Neuronal stem cell (in vitro differentiated cells): ENCODE results near the gene METTL6.
"Not testable (repeated sequence)": the region's sequence is repeated elsewhere in the genome, so short reads cannot be mapped to it uniquely, and the experiment has no call there.

Experiments used
- DNase-seq: peaks from one replicate; pipeline ENCODE4 v3.0.0-alpha.2; 2013; ENCODE audit warnings: low spot score
- H2AFZ ChIP-seq: one replicate; pipeline ENCODE4 v1.6.1; 2013; ENCODE audit warnings: mild to moderate bottlenecking, low read length, inconsistent platforms
- H2AK5ac ChIP-seq: 2 replicates; pipeline ENCODE4 v1.6.1; 2013; ENCODE audit warnings: low read depth, mild to moderate bottlenecking, inconsistent platforms, low read length, moderate library complexity, mixed read lengths
- H2BK120ac ChIP-seq: 2 replicates; pipeline ENCODE4 v1.6.1; 2013; ENCODE audit warnings: low read depth, mild to moderate bottlenecking, inconsistent platforms, low read length, moderate library complexity, mixed read lengths
- H2BK12ac ChIP-seq: one replicate; pipeline ENCODE4 v1.6.1; 2013; ENCODE audit warnings: low read length, inconsistent platforms
- H2BK15ac ChIP-seq: 2 replicates; pipeline ENCODE4 v1.6.1; 2013; ENCODE audit warnings: mild to moderate bottlenecking, low read length, inconsistent platforms, mixed read lengths
- H2BK5ac ChIP-seq: one replicate; pipeline ENCODE4 v1.6.1; 2013; ENCODE audit warnings: inconsistent platforms, mild to moderate bottlenecking, low read length, moderate library complexity
- H3K14ac ChIP-seq: one replicate; pipeline ENCODE4 v1.6.1; 2013; ENCODE audit warnings: low read length, inconsistent platforms
- H3K18ac ChIP-seq: 2 replicates; pipeline ENCODE4 v1.6.1; 2013; ENCODE audit warnings: low read length, inconsistent platforms
- H3K23ac ChIP-seq: 2 replicates; pipeline ENCODE4 v1.6.1; 2013; ENCODE audit warnings: low read depth, mild to moderate bottlenecking, mixed read lengths, low read length, inconsistent platforms; ENCODE audit not compliant: poor library complexity
- H3K27ac ChIP-seq: replicated peaks from 3 replicates; pipeline ENCODE4 v1.5.1; 2013; ENCODE audit warnings: low read length, inconsistent platforms
- H3K27me3 ChIP-seq, 3 experiments: 2 replicates each; pipeline ENCODE4 v1.6.1; 2013; ENCODE audit warnings: low read length in 3 of 3, mild to moderate bottlenecking in 2 of 3, inconsistent platforms in 1 of 3, low read depth in 1 of 3, mixed read lengths in 1 of 3, moderate library complexity in 1 of 3; ENCODE audit not compliant: control insufficient read depth in 3 of 3, insufficient read depth in 3 of 3
- H3K36me3 ChIP-seq, 2 donors: replicated peaks in 1 of 2; 2 replicates each; pipeline ENCODE4 v1.6.1; 2013; ENCODE audit warnings: low read length in 2 of 2; ENCODE audit not compliant: control insufficient read depth in 2 of 2, insufficient read depth in 2 of 2
- H3K4ac ChIP-seq: 2 replicates; pipeline ENCODE4 v1.6.1; 2013; ENCODE audit warnings: inconsistent platforms, mild to moderate bottlenecking, low read length, moderate library complexity
- H3K4me1 ChIP-seq, 2 donors: 1 replicate in 1 of 2; 2 replicates in 1 of 2; pipeline ENCODE4 v1.6.1; 2013; ENCODE audit warnings: low read length in 2 of 2, low read depth in 1 of 2; ENCODE audit not compliant: control insufficient read depth in 2 of 2, insufficient read depth in 1 of 2
- H3K4me2 ChIP-seq: one replicate; pipeline ENCODE4 v1.6.1; 2013; ENCODE audit warnings: mild to moderate bottlenecking, low read length, inconsistent platforms; ENCODE audit not compliant: insufficient read depth, poor library complexity, severe bottlenecking
- H3K4me3 ChIP-seq, 2 donors: 2 replicates each; pipeline ENCODE4 v1.5.1; 2013; ENCODE audit warnings: low read length in 2 of 2, mild to moderate bottlenecking in 2 of 2, inconsistent platforms in 1 of 2, moderate library complexity in 1 of 2
- H3K79me1 ChIP-seq: one replicate; pipeline ENCODE4 v1.6.1; 2013; ENCODE audit warnings: low read depth, mild to moderate bottlenecking, inconsistent platforms, low read length, moderate library complexity
- H3K9ac ChIP-seq: one replicate; pipeline ENCODE4 v1.6.1; 2013; ENCODE audit warnings: mild to moderate bottlenecking, low read depth, low read length, inconsistent platforms; ENCODE audit not compliant: poor library complexity
- H3K9me3 ChIP-seq, 2 donors: replicated peaks in 1 of 2; 2 replicates each; pipeline versions ENCODE3 to v1.6.1; 2013; ENCODE audit warnings: low read length in 2 of 2, mild to moderate bottlenecking in 2 of 2, inconsistent platforms in 1 of 2, low read depth in 1 of 2, mixed read lengths in 1 of 2, moderate library complexity in 1 of 2; ENCODE audit not compliant: control insufficient read depth in 2 of 2, insufficient read depth in 1 of 2
- H4K8ac ChIP-seq: one replicate; pipeline ENCODE4 v1.6.1; 2013; ENCODE audit warnings: low read depth, mild to moderate bottlenecking, inconsistent platforms, low read length, moderate library complexity
- H4K91ac ChIP-seq: one replicate; pipeline ENCODE4 v1.6.1; 2013; ENCODE audit warnings: low read length, low read depth, mild to moderate bottlenecking, inconsistent platforms; ENCODE audit not compliant: poor library complexity
- WGBS, 2 donors: extraction: QIAGEN DNeasy Blood & Tissue Kit; methylation state at CpG; one replicate each; pipeline ENCODE4 v1.1.7; 2013; ENCODE audit warnings: missing lambda C conversion rate in 2 of 2, mixed read lengths in 1 of 2; ENCODE audit not compliant: insufficient read length in 2 of 2, insufficient replicate concordance in 1 of 2; ENCODE audit errors: extremely low coverage in 2 of 2; 5-methylcytosine and 5-hydroxymethylcytosine counted together

Gene METTL6

GRCh38 chr3:15410966-15411365, 16.4 kb downstream of the METTL6 start:
- not testable (repeated sequence) for H3K4me1 ChIP-seq, H3K18ac ChIP-seq, H3K27me3 ChIP-seq, H4K91ac ChIP-seq, H3K9me3 ChIP-seq, H2BK15ac ChIP-seq, H3K4ac ChIP-seq, H2BK5ac ChIP-seq, H3K79me1 ChIP-seq, H2AFZ ChIP-seq, H3K4me3 ChIP-seq, H2BK12ac ChIP-seq, H4K8ac ChIP-seq, H3K9ac ChIP-seq, H3K23ac ChIP-seq, H3K27ac ChIP-seq, DNase-seq, H3K14ac ChIP-seq, H2AK5ac ChIP-seq, H3K4me2 ChIP-seq, H2BK120ac ChIP-seq
- WGBS, 2 donors = no CpG with 5 or more reads among the region's 7 CpGs
- peaks cover 17 to 83% of the 10 kb centered on the region in 2 donors for H3K36me3 ChIP-seq

- Histone ChIP-seq H2BK120ac (no peak overlapping the region), H3K9me3 (no peaks in the 10 kb centered on the region), H3K27ac (no peak overlapping the region), H2AK5ac (no peak overlapping the region), H4K91ac (no peak overlapping the region), H3K14ac (no peak overlapping the region), H3K18ac (no peak overlapping the region), H3K79me1 (no peaks in the 10 kb centered on the region), H3K4me2 (no peak overlapping the region), H3K4me1 (no peaks in the 10 kb centered on the region), H2BK12ac (no peak overlapping the region), H3K27me3 (no peaks in the 10 kb centered on the region), H2AFZ (no peak overlapping the region), H3K23ac (no peak overlapping the region), H3K4ac (no peak overlapping the region), H2BK5ac (no peak overlapping the region), H3K4me3 (no peak overlapping the region), H2BK15ac (no peak overlapping the region), H3K9ac (no peak overlapping the region), H4K8ac (no peak overlapping the region), H3K36me3 (peaks cover 9 to 71% of the 10 kb centered on the region in 2 donors)
- no CpG with 5 or more reads among the region's 2 CpGs for WGBS, 2 donors
- no peak for DNase-seq
These were observed 17.6 kb downstream of the METTL6 start for GRCh38 chr3:15409774-15410173.

- no peak overlapping the region for H2BK5ac ChIP-seq
- peaks cover 5 to 66% of the 10 kb centered on the region in 2 donors for H3K36me3 ChIP-seq
- H3K27ac ChIP-seq = no peak overlapping the region
- no peaks in the 10 kb centered on the region for H3K79me1 ChIP-seq
- no peak overlapping the region for H4K8ac ChIP-seq
- H2AK5ac ChIP-seq = no peak overlapping the region
- no peak overlapping the region for H3K23ac ChIP-seq
- H3K9ac ChIP-seq = no peak overlapping the region
- no peak overlapping the region for H2BK120ac ChIP-seq
- H2BK12ac ChIP-seq = no peak overlapping the region
- no peak overlapping the region for H4K91ac ChIP-seq
- H3K4me1 ChIP-seq = no peaks in the 10 kb centered on the region
- H3K27me3 ChIP-seq = no peaks in the 10 kb centered on the region
- H2AFZ ChIP-seq = no peak overlapping the region
- no peak overlapping the region for H3K4ac ChIP-seq
- H3K9me3 ChIP-seq = no peaks in the 10 kb centered on the region
- no peak overlapping the region for H2BK15ac ChIP-seq
- H3K18ac ChIP-seq = no peak overlapping the region
- no CpG with 5 or more reads among the region's 3 CpGs for WGBS, 2 donors
- DNase-seq = no peak
- no peak overlapping the region for H3K14ac ChIP-seq
- H3K4me2 ChIP-seq = no peak overlapping the region
- no peak overlapping the region for H3K4me3 ChIP-seq
These were observed 18.1 kb downstream of the METTL6 start for GRCh38 chr3:15409239-15409638.

GRCh38 chr3:15405448-15406050, 21.8 kb downstream of the METTL6 start:
- Histone ChIP-seq H2BK15ac (no peak overlapping the region), H2BK12ac (no peak overlapping the region)
- WGBS, 2 donors = no CpG with 5 or more reads among the region's 3 CpGs

More at GRCh38 chr3:15405448-15406050, 21.8 kb downstream of the METTL6 start:
- Histone ChIP-seq H2BK5ac (no peak overlapping the region), H3K4me2 (no peak overlapping the region), H3K36me3 (peaks cover 2 to 30% of the 10 kb centered on the region in 2 donors), H3K9ac (no peak overlapping the region), H3K14ac (no peak overlapping the region), H4K8ac (no peak overlapping the region), H3K4ac (no peak overlapping the region), H2BK120ac (no peak overlapping the region), H3K79me1 (no peaks in the 10 kb centered on the region), H3K23ac (no peak overlapping the region), H2AFZ (no peak overlapping the region), H3K4me3 (no peak overlapping the region), H3K9me3 (no peaks in the 10 kb centered on the region), H3K18ac (no peak overlapping the region), H3K27me3 (no peaks in the 10 kb centered on the region), H4K91ac (no peak overlapping the region), H3K4me1 (no peaks in the 10 kb centered on the region), H3K27ac (no peak overlapping the region), H2AK5ac (no peak overlapping the region)
- DNase-seq = peak; percentile 24
